Posterior vena cava (tissue), 2 donors: ENCODE measurements around the gene GNAI1. TPM values are rescaled to one million over a fixed set of nuclear protein-coding genes. Genes with fewer than 3 reads are reported as not detected.

ENCODE experiments used
- DNase-seq: peaks from one replicate; pipeline ENCODE4 v3.0.0-alpha.2; 2020; ENCODE audit warnings: low spot score
- intact Hi-C, 2 donors: fragments of 100-400 bp; cut with DNase I; formaldehyde crosslinking; loops; one replicate each; pipeline versions ENCODE4 v1.14.1 to v1.14.2; 2022 to 2023
- total RNA-seq, 2 donors: library from RNA; stranded (reverse); fragmentation: NEBNext Ultra II Directional; extraction: Animal tissue kit (Norgen Biotek cat#: 25700); gene quantifications; one replicate each; pipeline ENCODE4 v1.2.1, GENCODE V29; 2021
- donor health status: DM: yes; HTN: yes; CAD: no.
- donor health status: DM: yes; HTN: yes; CAD: no.

GNAI1 gene
- total RNA-seq, 2 donors from 2014 or later, result 36.1 to 53.7 TPM

DNA sequence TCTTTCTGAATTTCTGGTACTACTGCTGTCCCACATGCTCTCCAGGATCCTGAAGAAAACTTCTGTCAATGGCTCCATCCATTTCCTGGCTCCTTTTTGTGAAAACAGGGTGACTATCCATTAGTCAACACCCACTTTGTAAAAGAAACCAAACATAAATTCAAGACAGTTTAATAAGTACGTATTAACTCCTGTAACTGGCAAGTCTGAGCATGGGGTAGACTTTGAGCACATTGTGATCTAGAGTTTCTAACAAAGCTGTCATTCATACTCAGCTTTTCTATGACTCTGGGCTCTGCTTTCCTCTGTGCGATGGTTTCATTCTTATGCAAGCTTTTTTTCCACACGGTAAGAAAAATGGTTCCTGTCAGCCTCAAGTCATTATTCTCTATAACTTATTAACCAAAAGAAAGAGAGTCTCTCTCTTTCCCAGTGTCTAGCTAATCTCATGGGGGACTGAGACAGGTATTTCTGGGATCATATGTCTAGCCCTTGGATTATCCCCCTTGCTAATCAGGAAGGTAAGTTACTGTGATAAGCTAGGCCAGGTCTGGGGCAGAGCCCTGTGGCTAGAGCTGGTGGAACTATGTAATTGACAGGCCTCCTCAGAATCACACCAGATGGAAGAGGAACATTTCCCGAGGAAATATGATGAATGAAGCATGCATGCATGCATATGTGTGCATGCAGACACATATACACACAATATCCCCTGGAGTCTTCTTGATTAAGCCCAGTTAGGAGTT, 98.5 kb downstream of the GNAI1 start:
- intact Hi-C loops, result no loop called here
- DNase-seq, result no peak

DNA sequence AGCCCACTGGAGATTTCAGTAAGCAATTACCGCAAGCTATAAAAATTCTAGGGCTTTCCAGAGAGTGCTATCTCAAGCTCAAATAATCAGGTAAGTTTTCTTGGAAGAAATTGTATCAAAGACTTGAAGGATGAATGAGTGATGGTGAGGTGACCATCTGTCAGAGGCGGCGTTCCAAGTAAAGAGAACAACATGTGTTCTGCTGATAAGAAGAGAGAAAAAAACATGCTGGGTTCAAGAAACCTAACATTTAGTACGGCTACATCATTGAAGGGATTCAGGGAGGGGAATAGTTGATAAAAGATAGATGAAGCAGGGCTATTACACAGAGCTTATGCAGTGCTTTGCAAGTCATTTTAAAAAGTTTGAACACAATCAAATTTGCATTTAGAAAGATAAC, 100.7 kb downstream of the GNAI1 start:
- no peak for DNase-seq
- intact Hi-C loops, result no loop called here

DNA sequence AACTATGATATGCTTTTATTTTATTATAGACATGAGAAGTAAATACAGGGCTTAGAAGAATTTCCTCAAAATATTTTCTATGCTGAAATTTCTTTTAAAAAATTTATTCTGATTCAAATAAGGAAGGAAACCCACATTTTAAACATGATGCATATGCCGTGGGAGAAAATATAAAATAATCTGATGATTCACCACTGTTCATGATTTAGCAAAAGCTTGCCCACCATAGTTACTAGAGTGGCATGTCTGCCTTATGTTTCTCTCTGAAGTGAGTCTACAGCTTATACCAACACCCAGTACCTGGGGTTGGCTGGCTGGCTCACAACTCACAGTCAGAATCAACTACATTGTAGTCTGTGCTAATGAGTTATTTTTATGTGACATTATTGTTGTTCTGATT, 102.0 kb downstream of the GNAI1 start:
- no peak for DNase-seq
- intact Hi-C loops, result no loop called here

DNA sequence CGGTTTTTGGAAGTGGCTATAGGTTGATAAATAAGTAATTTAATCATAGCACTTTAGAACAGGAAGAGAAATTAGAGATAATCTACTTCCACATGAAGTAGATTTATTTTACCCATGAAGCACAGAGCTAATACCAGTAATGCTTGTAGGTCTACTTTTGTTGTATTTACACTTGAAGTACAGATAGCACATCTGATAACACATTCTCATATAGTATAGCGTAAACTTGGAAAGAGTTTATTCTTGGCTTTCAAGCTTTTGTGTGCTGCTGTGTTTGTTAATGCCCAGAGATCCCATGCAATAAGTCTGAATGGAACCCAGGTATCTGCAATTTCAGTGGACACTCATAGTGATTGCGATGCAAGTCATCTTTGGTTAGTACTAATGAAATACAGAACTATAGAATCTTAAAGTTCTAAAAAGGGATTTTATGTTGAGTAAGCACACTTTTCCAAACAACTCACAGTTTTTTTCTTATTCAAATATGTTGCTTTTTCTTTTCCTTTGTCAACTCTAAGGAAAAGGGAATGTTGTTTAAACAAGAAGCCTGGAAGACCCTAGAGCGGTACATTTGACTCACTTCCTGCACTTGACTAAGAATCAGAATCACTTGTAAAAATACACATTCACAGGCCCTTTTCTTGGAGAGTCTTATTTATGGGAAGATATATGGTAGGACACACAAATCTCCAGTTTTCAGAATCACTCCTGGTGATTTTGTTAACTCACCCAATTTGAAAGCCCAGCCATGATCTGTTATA, 105.8 kb downstream of the GNAI1 start:
- intact Hi-C loops, result no loop called here
- DNase-seq, result no peak

DNA sequence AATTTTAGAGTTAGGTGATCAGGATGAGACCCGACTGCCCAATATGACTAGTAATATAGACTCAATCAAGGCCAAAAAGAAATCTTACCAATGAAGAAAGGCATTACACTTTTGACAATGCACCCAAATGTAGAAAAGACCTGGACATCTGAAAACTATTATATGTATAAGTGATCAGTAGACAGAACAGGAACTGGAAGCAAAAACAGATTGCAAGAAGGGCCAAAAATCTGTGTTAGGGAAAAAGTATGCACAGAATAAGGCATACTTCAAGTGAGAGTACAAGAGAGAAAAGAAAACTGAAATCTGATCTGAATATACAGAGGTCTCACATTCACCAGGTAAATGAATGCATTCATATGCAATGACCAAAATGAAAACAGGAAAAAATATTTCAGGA, 107.0 kb downstream of the GNAI1 start:
- no peak for DNase-seq

DNA sequence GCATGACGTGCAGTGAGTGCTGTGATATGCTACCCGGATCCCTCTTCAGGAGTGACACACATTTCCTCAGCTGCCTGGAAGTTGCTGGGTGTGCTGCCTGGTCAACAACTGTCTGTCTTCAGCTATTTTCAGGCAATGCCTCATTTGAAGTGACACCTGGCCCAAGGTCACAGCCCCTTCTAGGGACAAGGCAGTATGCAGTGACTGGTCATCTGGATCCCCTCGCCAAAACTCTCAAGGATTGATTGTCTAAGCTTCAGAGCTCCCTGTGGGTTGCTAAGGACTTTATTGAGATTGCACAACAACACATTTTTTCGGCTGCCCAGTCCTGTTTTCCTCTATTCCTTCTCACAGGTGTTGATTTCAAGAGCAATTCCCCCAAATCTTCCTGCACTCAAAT, 108.8 kb downstream of the GNAI1 start:
- DNase-seq, result no peak
- intact Hi-C loops, result no loop called here

More for the DNA sequence above, 107.0 kb downstream of the GNAI1 start:
- intact Hi-C loops, result no loop called here

DNA sequence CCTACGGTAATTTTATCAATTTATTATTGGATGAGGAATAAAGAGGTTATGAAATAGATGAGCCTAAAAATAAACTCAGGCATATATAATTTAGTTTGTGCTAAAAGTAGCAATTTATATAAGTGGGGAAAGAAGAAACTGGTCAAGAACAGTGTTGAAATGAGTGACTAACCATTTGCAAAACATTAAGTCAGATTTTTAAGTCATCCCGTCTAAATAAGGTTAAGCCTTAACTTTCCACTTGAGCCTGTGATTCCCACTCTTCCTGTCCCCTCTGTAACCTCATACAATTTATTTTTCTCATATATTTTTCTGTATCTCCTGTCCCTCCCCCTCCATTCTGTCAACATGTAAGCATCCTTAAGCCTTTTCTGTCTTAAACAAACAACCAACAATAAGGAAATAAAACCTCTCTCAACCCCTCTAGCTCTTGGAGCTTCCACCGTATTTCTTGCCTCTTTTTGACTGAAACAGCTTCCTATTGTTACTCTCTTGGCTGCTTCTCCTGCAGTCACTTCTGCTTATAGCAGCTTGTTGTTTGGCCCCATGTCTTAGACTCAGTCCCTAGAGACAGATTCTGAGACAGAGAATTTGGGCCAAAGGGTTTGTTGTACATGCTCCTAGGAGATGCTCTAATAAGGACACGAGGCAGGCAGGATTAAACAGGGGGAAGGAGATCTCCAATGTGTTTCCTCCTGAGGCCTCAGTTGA, 109.7 kb downstream of the GNAI1 start:
- DNase-seq, result no peak
- intact Hi-C loops, result no loop called here

DNA sequence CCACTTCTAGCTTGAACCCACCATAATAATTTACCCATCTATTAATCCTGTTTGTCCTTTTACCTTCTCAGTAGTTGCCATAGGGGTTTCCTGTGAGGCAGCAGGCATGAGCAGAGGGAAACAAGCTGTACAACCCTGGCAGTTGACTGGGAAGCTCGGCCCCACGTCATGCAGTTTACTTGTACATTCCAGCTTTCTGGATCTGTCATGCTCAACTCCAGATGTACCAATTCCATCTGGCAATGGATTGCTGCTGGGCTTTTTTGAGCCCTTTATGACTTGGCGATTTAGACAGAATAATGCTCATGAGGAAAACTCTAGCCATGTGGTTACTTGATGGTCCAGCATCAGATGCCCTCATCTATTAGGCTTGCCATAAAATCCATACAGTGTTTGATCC, 112.5 kb downstream of the GNAI1 start:
- DNase-seq, result no peak
- intact Hi-C loops, result no loop called here

DNA sequence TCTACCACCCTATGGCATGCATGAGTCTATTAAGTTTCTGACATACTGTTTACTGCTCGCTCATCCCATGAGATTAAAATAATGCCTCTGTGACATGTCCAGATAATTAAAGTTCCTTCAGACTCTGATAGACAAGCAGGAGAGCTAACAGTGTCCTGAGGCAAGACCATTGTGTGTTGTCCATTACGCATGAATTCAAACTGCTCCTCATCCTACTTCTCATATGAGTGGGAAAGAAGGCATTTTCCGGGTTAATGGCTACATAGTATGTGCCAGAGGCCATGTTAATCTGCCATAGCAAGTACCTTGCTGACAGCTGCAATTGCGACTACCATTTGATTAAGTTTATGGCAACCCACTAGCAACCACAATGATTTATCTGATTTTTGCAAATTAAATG, 113.3 kb downstream of the GNAI1 start:
- DNase-seq, result no peak
- intact Hi-C loops, result no loop called here

DNA sequence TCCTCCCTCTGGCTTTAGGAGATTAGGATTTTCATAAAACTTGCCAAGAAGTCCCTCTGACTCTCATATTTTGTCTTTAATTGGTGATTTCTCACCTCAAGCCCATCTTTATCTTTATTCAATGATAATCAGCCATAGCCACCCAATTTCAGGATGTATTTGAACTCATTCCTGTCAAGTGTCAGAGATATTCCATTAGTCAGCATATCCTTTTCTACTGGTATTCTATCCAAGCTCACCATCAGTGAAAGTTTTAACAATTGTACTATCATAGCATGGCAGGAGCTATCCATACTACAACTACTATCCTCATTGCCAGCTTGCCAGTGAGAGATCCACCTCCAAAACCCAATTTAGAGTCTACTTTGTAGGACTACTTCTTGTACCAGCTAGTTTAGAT, 114.6 kb downstream of the GNAI1 start:
- DNase-seq, result no peak
- intact Hi-C loops, result no loop called here

DNA sequence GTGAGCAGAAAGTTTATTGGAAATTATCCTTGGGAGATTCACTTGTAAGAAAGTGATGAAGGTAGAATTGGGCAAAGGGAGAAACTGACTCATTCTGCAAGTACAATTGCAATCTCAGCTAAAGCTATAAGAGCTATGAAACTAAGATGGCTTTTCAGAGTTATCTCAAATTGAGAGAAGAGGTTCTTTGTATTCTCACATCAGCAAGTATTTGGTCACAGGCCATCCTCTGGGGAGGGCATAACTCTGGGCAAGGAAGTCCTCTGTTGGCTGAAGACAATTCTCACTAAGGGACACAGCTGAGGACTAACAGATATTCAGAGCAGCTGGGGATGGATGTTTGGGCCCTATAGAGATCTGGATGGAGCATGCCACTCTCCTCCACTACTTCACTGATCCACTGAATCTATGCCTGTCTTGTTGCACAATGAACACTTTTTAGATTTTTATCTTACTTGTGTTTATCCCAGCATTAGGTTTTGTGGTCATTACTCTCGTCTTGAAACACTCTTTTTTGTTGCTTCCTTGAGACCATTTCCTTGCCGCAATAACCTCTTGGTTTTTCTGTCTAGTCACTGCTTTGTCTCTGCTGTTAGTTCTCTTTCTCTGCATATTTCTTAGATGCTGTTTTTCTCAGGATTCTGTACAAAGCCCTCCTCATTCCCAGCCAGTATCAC, 115.1 kb downstream of the GNAI1 start:
- intact Hi-C loops, result no loop called here
- DNase-seq, result no peak

DNA sequence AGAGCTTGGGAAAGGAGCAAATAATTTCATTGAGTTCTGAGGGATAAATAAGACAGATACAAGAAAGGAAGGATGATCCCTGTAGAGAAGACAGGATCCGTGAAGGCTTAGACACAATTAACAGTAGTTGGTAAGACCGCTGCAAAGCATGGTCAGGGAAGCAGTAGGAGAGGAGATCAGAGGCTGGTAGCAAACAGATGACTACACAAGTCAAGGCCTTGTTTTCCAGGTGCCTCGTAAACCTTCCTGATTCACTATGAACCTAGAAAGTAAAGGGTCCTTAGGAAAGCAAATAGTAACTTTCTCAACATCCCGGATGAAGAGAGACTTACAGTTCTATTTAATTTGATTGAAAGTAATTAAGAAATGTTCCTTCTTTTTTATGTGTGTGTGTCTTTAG, 118.6 kb downstream of the GNAI1 start:
- intact Hi-C loops, result no loop called here

DNA sequence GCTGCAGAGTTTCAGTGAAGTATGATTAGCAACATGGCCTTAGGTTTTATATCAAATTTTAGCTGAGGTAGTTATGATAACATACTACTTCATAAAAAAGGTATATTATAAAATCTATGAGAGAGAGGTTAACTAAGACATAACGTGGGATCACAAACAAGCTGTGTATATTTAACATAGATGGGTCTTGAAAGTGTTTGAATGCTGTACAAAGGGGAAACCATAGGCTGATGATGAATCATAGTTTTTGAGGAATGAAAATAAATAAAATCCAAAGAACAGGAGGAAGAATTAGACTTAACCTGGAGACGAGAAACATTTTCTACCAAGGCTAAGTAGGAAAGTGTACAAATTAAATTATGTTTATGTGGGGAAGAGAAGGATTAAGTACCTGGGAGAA, 119.0 kb downstream of the GNAI1 start:
- DNase-seq, result no peak
- intact Hi-C loops, result no loop called here

More for the DNA sequence above, 118.6 kb downstream of the GNAI1 start:
- DNase-seq, result no peak

DNA sequence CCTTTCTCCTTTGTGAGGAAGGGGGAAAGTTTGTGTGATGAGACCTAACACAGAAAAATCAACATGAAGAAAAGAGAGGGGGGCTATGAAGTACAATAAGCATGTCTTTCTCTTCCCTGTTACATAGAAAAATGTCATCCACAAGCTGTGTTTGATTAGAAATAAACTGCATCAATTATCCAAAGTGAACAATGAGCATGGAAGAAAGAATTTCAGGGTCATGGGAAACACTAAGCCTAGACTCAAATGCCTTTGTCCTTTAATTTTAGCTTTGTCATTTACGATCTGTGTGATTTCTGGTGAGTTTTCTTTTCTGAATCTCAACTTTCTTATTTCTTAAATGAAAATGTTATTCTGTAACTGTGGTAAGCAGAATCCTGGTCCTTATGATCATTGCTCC, 121.0 kb downstream of the GNAI1 start:
- intact Hi-C loops, result no loop called here
- no peak for DNase-seq

DNA sequence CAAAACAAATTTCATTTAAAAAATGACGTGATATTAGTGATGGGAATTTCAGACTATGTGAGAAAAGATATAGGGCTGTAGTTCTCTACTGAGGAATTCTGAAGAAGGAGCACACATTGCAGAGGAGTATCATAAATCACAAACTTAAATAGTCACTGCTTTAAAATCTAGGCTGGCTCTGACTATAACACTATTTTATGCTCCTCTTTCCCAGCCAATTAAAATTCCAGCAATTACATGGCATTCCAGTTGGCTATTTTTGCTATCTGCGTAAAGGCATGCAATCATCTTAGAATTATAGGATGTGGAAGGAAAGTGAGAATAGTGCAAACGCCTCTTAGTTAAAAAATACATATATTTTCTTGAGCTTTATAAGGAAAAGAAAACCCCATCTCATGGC, 123.1 kb downstream of the GNAI1 start:
- intact Hi-C loops, result no loop called here
- no peak for DNase-seq

DNA sequence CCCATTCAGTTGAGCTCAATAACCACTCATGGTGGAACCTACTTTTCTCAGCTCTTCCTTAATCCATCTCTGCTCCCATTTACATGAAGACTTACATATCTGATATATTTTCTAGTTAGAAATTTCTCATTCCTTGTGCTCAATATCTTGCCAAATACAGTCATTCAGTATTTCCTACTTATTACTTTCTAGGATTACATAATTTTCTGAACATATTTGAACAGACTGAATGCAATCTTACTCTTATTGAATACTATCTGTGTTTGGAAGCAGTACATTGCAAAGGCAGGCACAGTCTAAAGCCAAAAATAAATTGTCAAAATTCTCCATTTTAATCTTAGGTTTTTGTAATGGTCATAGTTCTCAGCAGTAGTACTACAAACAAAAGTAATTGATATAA, 126.0 kb downstream of the GNAI1 start:
- DNase-seq, result no peak
- intact Hi-C loops, result no loop called here

DNA sequence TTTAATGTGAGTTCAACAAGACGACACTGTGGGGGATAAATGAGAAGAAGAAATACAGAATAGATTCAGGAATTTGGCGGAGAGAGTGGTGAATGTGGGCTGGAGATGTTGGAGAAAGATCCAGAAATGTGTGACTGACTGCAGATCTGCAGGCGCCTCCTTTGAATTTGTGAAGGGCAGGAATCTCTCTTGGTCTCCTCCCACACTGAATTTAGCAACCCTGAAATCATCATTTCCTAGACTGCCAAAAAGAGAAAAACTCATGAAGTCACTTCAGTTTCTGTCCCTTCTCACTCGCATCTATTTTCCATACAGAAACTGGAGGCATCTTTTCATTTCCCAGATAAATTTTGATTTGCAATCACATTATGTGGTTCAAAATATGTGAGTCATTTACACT, 128.7 kb downstream of the GNAI1 start:
- DNase-seq, result no peak
- intact Hi-C loops, result loop anchor here in 1 of 2 donors (2.0 kb wide), 1 partner anchor 43 kb away; no protein-coding TSS in a partner anchor

DNA sequence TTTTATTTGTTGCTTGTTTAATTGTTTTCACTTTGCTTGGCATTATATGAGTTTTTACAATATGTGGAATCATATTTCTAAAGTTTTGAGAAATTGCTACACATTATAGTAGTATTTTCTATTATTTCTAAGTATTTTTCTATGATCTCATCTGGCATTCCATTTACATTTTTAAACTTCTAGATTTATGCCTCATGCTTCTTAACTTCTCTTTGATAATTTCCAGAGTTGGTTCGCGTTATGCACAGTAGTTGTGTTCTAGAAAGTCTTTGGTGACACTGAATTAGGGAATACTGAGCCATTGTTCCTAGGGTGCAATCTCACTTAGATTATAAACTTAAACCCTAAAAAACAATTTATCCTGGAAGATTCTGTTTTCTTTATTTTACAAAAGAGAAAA, 129.2 kb downstream of the GNAI1 start:
- intact Hi-C loops, result loop anchor here in 1 of 2 donors (2.0 kb wide), 1 partner anchor 43 kb away; no protein-coding TSS in a partner anchor

DNA sequence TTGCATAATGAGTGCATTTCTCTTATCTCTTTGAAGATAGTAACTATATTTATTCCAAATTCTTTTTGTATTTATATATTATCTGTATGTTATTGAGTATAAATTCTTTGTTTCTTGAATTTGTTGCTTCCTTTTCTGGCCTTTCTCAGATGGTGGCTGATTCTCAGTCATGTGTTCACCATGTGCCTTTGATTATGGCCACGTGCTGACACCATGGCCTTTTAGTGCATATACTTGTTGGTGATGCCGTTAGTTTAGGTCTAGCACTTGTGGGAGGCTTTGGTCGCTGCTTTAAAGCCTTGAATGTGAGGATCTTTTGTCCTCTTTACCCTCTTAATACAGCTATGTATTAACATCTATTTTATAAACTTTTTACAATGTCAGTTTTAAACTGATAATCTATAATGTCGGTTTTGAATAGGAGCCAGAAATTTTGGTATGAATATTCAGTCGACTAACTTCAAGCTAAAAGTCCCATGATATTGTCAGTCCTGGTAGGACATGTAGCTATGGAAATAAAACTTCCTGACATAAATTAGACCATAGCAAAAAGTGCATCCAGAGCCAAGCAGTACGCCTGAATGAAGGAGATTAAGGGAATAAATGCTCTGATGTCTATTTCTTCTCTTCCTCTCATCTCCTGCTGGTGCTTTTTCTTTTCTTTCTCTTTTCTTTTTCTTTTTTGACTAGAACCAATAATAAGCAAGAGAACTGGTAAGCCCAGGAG, 130.3 kb downstream of the GNAI1 start:
- no peak for DNase-seq
- intact Hi-C loops, result no loop called here

More for the DNA sequence above, 129.2 kb downstream of the GNAI1 start:
- no peak for DNase-seq
